Measurements from ENCODE around the gene FANK1.
"Not testable (repeated sequence)": the region's sequence is repeated elsewhere in the genome, so short reads cannot be mapped to it uniquely, and the experiment has no call there.

FANK1 gene

GRCh38 chr10:125911145-125911544 is 14.8 kb downstream of the FANK1 start:
- no peak for TF ChIP-seq CTCF (IDR thresholded peaks at IDR 0.05; ENCODE audit: control insufficient read depth, extremely low read depth, insufficient read depth)
- H3K4me3 ChIP-seq (ENCODE audit: low read depth, low read length): no peak overlapping the region
- DNase-seq (ENCODE audit: low read depth): no peak

- TF ChIP-seq CTCF (IDR thresholded peaks at IDR 0.05; ENCODE audit: control insufficient read depth, extremely low read depth, insufficient read depth): no peak
- DNase-seq (ENCODE audit: low read depth): peak; percentile 97
- peak overlapping the region; percentile 11; the same call in 1 of the 2 replicates for H3K4me3 ChIP-seq (ENCODE audit: low read depth, low read length)
These were observed 15.6 kb downstream of the FANK1 start for GRCh38 chr10:125911990-125912389.

- DNase-seq (ENCODE audit: low read depth); H3K4me3 ChIP-seq (ENCODE audit: low read depth, low read length): not testable (repeated sequence)
These were observed 16.9 kb downstream of the FANK1 start for GRCh38 chr10:125913277-125913676.

- no peak for DNase-seq (ENCODE audit: low read depth)
- H3K4me3 ChIP-seq (ENCODE audit: low read depth, low read length): no peak overlapping the region
- TF ChIP-seq CTCF (IDR thresholded peaks at IDR 0.05; ENCODE audit: control insufficient read depth, extremely low read depth, insufficient read depth): no peak
These were observed 20.6 kb downstream of the FANK1 start for GRCh38 chr10:125916977-125917376.

DNA sequence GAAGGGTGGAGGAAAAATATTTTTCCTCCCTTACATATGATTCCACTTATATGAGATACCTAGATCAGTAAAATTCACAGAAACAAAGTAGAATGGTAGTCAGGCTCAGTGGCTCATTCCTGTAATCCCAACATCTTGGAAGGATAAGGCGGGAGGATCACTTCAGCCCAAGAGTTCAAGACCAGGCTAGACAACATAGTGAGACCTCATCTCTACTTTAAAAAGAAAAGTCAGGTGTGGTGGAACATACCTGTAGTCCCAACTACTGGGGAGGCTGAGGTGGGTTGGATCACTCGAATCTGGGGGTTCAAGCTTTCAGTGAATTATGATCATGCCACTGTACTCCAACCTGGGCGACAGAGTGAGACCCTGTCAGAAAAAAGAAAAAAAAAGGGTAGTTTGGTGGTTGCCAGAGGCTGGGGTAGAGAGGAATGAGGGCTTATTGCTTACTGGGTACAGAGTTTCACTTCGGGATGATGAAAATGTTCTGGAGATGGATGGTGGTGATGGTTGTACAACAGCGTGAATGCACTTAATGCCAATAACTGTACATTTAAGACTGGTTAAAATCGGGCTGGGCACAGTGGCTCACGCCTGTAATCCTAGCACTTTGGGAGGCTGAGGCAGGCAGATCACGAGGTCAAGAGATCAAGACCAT is 21.5 kb downstream of the FANK1 start:
- not testable (repeated sequence) for H3K4me3 ChIP-seq (ENCODE audit: low read depth, low read length); DNase-seq (ENCODE audit: low read depth)

DNA sequence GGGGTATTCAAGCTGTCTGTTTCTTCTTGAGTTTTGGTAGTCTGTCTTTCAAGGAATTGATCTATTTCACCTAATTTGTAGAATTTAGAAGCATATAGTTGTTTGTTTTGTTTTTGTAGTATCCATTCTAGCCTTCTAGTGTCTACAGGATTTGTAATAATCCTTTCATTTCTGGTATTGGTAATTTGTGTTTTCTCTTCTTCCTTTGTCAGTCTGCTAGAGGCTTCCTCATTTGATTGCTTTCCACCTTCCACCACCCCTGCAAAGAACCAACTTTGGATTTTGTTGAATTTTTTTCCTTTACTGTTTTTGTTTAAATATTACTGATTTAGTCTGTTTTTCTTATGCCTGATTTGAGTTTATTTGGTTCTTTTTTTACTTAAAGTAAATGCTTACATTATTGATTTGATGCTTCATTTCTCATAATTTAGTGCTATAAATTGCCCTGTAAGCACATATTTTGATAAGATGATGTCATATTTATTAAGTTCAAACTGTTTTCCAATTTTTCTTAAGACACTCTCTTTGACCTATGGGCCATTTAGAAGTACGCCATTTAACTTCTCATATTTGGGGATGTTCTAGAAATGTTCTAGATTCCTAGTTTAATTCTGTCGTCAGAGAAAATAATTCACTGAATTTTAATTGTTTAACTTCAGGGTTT is 25.4 kb downstream of the FANK1 start:
- not testable (repeated sequence) for DNase-seq (ENCODE audit: low read depth); H3K4me3 ChIP-seq (ENCODE audit: low read depth, low read length)

DNA sequence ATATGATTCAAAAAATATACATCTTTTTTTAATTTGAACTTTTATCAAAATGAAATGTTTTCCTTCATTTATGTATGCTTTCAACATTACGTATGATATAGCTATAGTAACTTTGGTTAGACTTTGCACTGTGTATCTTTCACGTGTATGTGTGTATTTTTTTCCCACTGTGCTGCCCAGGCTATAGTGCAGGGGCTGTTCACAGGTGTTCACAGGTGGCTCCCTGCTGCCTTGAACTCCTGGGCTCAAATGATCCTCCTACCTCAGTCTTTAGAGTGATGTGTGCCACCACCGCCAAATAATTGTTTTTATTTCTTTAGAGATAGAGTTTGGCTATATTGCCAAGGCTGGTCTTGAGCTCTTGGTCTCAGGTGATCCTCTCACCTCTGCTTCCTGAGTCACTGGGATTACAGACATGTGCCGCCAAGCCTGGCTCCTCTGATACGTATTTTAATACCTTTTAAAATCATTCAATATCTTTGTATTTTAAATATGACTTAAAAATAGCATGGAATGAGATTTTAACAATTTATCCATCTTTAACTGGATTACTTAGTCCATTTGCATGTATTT is 29.0 kb downstream of the FANK1 start:
- no peak for TF ChIP-seq CTCF (IDR thresholded peaks at IDR 0.05; ENCODE audit: control insufficient read depth, extremely low read depth, insufficient read depth)
- DNase-seq (ENCODE audit: low read depth): no peak
- no peak overlapping the region for H3K4me3 ChIP-seq (ENCODE audit: low read depth, low read length)

DNA sequence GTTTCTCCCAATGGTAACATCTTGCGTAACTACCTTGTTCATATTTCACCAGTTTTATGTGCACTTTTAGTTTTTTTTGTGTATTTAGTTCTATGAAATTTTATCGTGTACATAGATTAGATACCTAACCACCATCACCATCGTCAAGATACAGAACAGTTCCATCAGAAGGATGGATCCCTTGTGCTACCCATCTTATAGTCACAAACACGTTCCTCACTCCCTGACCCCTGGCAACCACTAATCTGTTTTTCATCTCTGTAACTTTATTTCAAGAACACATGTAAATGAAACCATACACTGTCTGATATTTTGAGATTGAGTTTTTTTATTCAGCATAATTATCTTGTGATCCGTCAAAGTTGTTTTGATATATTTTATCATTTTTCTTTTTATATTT is 29.9 kb downstream of the FANK1 start:
- H3K4me3 ChIP-seq (ENCODE audit: low read depth, low read length): no peak overlapping the region
- no peak for DNase-seq (ENCODE audit: low read depth)
- no peak for TF ChIP-seq CTCF (IDR thresholded peaks at IDR 0.05; ENCODE audit: control insufficient read depth, extremely low read depth, insufficient read depth)

GRCh38 chr10:125927265-125927664 is 30.9 kb downstream of the FANK1 start:
- not testable (repeated sequence) for DNase-seq (ENCODE audit: low read depth); H3K4me3 ChIP-seq (ENCODE audit: low read depth, low read length)
